B cell (primary cell): ENCODE measurements around the gene ATP5MC2.

Experiments
- EZH2 ChIP-seq: IDR thresholded peaks from 2 replicates; pipeline ENCODE4 v1.6.1; 2012; ENCODE audit warnings: borderline replicate concordance, low read depth, mild to moderate bottlenecking, moderate library complexity, low read length; ENCODE audit not compliant: insufficient read depth, poor library complexity, severe bottlenecking
- TF ChIP-seq, protein P1 (sequence below): fragments of 200-600 bp; IDR thresholded peaks from one replicate; pipeline ENCODE4 v1.8.0; 2022; ENCODE audit warnings: antibody characterized with exemption, mild to moderate bottlenecking

DNA sequence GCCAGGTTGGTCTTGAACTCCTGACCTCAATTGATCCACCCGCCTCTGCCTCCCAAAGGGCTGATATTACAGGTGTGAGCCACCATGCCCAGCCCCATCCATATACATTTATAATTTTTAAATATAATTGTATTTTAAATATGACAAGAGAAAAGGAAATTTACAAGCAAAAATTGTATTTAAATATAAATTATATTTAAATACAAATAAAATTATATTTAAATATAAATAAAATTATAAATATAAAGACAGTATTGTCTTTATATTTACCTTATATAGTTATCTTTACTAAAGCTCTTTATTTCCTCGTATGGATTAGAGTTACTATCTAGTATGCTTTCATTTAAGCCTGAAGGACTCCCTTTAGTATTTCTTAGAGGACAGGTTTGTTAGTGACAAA lies 37.8 kb downstream of the ATP5MC2 start:
- TF ChIP-seq, protein P1, sequence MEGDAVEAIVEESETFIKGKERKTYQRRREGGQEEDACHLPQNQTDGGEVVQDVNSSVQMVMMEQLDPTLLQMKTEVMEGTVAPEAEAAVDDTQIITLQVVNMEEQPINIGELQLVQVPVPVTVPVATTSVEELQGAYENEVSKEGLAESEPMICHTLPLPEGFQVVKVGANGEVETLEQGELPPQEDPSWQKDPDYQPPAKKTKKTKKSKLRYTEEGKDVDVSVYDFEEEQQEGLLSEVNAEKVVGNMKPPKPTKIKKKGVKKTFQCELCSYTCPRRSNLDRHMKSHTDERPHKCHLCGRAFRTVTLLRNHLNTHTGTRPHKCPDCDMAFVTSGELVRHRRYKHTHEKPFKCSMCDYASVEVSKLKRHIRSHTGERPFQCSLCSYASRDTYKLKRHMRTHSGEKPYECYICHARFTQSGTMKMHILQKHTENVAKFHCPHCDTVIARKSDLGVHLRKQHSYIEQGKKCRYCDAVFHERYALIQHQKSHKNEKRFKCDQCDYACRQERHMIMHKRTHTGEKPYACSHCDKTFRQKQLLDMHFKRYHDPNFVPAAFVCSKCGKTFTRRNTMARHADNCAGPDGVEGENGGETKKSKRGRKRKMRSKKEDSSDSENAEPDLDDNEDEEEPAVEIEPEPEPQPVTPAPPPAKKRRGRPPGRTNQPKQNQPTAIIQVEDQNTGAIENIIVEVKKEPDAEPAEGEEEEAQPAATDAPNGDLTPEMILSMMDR, result no peak
- no peak for TF ChIP-seq EZH2
